ENCODE data around the gene MRPL57. TPM values are rescaled to one million over a fixed set of nuclear protein-coding genes. Genes with fewer than 3 reads are reported as not detected.

Gene MRPL57
- total RNA-seq, 1 donor from 2014 or later, result 16.1 TPM

DNA sequence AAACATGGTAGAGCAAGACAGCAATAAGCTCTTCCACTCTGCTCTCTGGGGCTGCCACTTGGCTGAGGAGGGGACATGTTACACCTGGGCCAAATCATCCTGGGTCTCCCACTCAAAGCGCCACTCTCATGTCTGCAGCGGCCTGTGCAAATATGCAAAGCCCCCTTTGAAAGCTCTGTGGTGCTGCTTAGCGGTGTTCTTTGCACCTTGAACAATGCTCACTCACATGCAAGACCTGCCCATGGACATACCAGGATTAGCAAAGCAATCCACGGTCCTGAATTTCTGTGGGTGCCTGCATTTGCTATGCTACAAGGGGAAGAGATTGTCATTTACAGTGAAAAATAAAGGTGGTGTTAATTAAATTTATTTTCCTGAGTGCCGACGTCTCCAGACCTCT, 48.6 kb downstream of the MRPL57 start:
- Mint-ChIP-seq H3K4me1 (ENCODE audit: unreplicated experiment) (no peaks in the 10 kb centered on the region), H3K27ac (ENCODE audit: unreplicated experiment) (no peak overlapping the region), H3K27me3 (ENCODE audit: unreplicated experiment) (peaks cover 17% of the 10 kb centered on the region), H3K36me3 (ENCODE audit: unreplicated experiment) (no peaks in the 10 kb centered on the region), H3K9me3 (ENCODE audit: unreplicated experiment) (peaks cover 13% of the 10 kb centered on the region), H3K4me3 (ENCODE audit: unreplicated experiment) (no peak overlapping the region)
- no peak for DNase-seq (ENCODE audit: extremely low spot score, unreplicated experiment)
- TF ChIP-seq, protein P1, sequence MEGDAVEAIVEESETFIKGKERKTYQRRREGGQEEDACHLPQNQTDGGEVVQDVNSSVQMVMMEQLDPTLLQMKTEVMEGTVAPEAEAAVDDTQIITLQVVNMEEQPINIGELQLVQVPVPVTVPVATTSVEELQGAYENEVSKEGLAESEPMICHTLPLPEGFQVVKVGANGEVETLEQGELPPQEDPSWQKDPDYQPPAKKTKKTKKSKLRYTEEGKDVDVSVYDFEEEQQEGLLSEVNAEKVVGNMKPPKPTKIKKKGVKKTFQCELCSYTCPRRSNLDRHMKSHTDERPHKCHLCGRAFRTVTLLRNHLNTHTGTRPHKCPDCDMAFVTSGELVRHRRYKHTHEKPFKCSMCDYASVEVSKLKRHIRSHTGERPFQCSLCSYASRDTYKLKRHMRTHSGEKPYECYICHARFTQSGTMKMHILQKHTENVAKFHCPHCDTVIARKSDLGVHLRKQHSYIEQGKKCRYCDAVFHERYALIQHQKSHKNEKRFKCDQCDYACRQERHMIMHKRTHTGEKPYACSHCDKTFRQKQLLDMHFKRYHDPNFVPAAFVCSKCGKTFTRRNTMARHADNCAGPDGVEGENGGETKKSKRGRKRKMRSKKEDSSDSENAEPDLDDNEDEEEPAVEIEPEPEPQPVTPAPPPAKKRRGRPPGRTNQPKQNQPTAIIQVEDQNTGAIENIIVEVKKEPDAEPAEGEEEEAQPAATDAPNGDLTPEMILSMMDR (IDR thresholded peaks at IDR 0.05), result no peak

DNA sequence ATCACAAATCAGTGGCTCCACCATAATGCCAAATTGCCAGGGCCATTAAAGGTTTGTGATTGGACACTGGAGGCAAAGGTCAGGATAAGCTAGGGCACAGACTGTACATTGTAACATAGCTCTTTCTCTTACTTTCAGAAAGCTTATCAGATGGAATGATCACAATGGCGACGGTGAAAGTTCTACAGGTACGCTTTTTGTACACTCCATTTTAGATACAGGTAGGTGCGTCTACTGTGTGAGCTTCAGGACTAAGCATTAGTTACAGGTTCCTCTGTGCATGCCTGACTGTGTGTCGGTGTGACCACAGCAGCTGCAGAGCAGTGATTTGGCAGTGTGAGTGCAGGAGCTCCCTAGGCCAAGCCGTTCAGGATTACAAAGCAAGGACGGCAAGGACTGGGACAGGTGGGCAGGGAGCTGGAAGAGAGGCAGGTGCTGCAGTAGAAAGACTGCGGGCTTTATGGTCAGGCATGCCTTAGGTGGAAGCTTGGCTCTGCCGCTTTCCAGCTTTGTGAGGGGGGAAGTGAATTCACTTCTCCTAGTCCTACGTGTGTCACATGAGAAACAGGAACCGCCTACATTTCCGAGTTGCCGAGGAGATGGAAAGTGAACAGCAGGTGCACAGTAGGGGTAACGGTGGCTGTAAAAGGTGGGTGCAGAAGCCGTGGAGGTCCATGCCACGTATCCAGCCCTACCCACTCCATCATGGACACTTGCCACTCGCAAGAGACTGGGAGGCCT, 49.6 kb downstream of the MRPL57 start:
- Mint-ChIP-seq H3K9me3 (ENCODE audit: unreplicated experiment) (peaks cover 10% of the 10 kb centered on the region), H3K4me3 (ENCODE audit: unreplicated experiment) (no peak overlapping the region), H3K4me1 (ENCODE audit: unreplicated experiment) (no peaks in the 10 kb centered on the region), H3K27ac (ENCODE audit: unreplicated experiment) (no peak overlapping the region), H3K27me3 (ENCODE audit: unreplicated experiment) (peaks cover 17% of the 10 kb centered on the region), H3K36me3 (ENCODE audit: unreplicated experiment) (no peaks in the 10 kb centered on the region)
- TF ChIP-seq, protein P1 (IDR thresholded peaks at IDR 0.05), result no peak
- no peak for DNase-seq (ENCODE audit: extremely low spot score, unreplicated experiment)

DNA sequence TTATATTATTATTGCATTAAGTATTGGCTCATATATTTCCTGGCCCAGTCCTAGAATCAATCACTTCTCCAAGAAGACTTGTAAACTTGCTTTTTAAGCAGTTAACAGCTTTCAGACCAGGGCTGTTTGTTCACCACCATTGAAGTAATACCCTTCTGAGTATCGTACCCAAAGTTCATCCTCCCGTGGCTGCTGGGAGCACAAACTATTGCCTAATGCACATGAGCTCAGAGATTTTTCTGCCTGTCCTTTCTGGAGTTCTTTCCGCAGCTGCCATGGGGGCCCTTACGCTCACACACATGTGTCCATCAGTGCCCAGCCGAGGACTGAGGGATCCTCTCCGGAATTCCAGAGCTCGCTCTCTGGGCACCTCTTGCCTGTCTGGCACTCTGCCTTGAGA, 51.5 kb downstream of the MRPL57 start:
- DNase-seq (ENCODE audit: extremely low spot score, unreplicated experiment), result no peak
- H3K27me3 Mint-ChIP-seq (ENCODE audit: unreplicated experiment), result peaks cover 26% of the 10 kb centered on the region
- H3K9me3 Mint-ChIP-seq (ENCODE audit: unreplicated experiment), result no peaks in the 10 kb centered on the region
- TF ChIP-seq, protein P1 (IDR thresholded peaks at IDR 0.05), result no peak
- no peak overlapping the region for H3K27ac Mint-ChIP-seq (ENCODE audit: unreplicated experiment)
- no peaks in the 10 kb centered on the region for H3K36me3 Mint-ChIP-seq (ENCODE audit: unreplicated experiment)
- no peak overlapping the region for H3K4me3 Mint-ChIP-seq (ENCODE audit: unreplicated experiment)
- H3K4me1 Mint-ChIP-seq (ENCODE audit: unreplicated experiment), result no peaks in the 10 kb centered on the region

Other genes starting within 250 kb of the MRPL57 start
- 48.9 and 58.3 TPM in 2 replicates for gene LATS2, start 115.1 kb upstream of the MRPL57 start, total RNA-seq
- gene SAP18, start 36.5 kb upstream of the MRPL57 start, total RNA-seq, result 194 and 219 TPM in 2 replicates
- gene SKA3, start 106 bp upstream of the MRPL57 start, total RNA-seq, result 4.0 and 4.2 TPM in 2 replicates

Measured in osteocyte (in vitro differentiated cells).